Measurements from ENCODE around the gene C5orf22.

- TF ChIP-seq POLR2A (IDR thresholded peaks at IDR 0.05; ENCODE audit: low read depth, low read length) (no peak), POLR2AphosphoS5 (IDR thresholded peaks at IDR 0.05; ENCODE audit: insufficient read depth, low read depth, low read length) (no peak), EZH2 (IDR thresholded peaks at IDR 0.05; ENCODE audit: borderline replicate concordance, low read depth, low read length, severe bottlenecking) (no peak), MAX (IDR thresholded peaks at IDR 0.05; ENCODE audit: insufficient read depth, insufficient read length) (no peak)
- TF ChIP-seq, protein P1, sequence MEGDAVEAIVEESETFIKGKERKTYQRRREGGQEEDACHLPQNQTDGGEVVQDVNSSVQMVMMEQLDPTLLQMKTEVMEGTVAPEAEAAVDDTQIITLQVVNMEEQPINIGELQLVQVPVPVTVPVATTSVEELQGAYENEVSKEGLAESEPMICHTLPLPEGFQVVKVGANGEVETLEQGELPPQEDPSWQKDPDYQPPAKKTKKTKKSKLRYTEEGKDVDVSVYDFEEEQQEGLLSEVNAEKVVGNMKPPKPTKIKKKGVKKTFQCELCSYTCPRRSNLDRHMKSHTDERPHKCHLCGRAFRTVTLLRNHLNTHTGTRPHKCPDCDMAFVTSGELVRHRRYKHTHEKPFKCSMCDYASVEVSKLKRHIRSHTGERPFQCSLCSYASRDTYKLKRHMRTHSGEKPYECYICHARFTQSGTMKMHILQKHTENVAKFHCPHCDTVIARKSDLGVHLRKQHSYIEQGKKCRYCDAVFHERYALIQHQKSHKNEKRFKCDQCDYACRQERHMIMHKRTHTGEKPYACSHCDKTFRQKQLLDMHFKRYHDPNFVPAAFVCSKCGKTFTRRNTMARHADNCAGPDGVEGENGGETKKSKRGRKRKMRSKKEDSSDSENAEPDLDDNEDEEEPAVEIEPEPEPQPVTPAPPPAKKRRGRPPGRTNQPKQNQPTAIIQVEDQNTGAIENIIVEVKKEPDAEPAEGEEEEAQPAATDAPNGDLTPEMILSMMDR (IDR thresholded peaks at IDR 0.05; ENCODE audit: extremely low read depth in 1 of 2, insufficient read depth in 1 of 2, low read depth in 1 of 2, low read length in 2 of 2) = no peak
Observed at GRCh38 chr5:31504529-31504928, 27.6 kb upstream of the C5orf22 start.
